ENCODE data around the gene APCDD1.

APCDD1 gene

DNA sequence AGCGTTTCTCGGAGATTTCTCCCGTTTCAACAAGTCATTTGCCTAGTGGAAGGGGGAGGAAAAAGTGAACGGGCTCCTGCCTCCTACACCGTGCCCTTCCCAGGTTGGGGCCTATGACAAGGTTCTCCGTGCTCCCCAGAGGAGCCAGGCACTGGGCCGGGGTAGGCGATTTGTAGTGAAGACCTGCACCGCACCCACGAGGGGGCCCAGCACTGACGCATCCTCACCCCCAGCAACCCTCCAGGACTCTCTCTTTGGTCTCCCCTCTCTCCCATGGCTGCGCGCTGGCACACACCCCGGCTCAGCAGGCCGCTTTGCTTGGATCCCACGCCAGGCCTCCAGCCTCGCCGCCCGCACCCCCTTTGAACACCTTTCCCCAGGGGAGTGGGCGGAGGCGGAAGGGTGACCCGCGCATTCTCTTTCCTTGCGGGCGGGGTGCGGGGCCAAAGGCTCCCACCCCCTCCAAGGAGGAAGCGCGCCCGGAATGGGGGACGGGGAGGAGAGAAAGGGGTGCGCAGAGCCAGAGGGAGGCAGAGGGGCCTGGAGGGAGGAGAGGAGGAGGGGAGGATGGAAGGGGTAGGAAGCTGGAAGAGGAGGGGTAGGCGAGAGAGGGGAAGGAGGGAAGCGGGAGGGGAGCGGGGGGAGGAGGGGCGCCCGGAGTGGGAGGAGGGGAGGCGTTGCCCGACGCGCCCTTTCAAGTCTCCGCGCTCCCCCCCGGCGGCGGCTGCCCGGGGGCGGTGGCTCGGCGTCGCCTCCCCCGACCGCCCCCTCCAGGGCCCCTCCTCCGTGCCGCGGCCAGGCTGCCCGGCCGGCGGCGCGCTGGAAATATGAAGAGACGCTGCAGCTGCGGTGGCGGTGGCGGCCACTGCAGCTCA, at the start of gene APCDD1:
Gene APCDD1, plus strand, starts transcription at position 830 of the 875 bp plus-strand sequence. CDS start 347 bp downstream, outside the sequence.
- DNase-seq (ENCODE audit: low read depth), result peak; percentile 9
- H3K4me3 ChIP-seq (ENCODE audit: low read length), result peak within 1 kb of the TSS; percentile 56
- TF ChIP-seq, protein P1, sequence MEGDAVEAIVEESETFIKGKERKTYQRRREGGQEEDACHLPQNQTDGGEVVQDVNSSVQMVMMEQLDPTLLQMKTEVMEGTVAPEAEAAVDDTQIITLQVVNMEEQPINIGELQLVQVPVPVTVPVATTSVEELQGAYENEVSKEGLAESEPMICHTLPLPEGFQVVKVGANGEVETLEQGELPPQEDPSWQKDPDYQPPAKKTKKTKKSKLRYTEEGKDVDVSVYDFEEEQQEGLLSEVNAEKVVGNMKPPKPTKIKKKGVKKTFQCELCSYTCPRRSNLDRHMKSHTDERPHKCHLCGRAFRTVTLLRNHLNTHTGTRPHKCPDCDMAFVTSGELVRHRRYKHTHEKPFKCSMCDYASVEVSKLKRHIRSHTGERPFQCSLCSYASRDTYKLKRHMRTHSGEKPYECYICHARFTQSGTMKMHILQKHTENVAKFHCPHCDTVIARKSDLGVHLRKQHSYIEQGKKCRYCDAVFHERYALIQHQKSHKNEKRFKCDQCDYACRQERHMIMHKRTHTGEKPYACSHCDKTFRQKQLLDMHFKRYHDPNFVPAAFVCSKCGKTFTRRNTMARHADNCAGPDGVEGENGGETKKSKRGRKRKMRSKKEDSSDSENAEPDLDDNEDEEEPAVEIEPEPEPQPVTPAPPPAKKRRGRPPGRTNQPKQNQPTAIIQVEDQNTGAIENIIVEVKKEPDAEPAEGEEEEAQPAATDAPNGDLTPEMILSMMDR (IDR thresholded peaks at IDR 0.05; ENCODE audit: insufficient read depth, low read depth, low read length, missing control alignments), result no peak

- TF ChIP-seq, protein P1 (IDR thresholded peaks at IDR 0.05; ENCODE audit: insufficient read depth, low read depth, low read length, missing control alignments), result no peak
- DNase-seq (ENCODE audit: low read depth), result no peak
- H3K4me3 ChIP-seq (ENCODE audit: low read length), result no peak overlapping the region
Observed at GRCh38 chr18:10405014-10405493, 49.4 kb upstream of the APCDD1 start.

- DNase-seq (ENCODE audit: low read depth), result no peak
- TF ChIP-seq, protein P1 (IDR thresholded peaks at IDR 0.05; ENCODE audit: insufficient read depth, low read depth, low read length, missing control alignments), result no peak
- H3K4me3 ChIP-seq (ENCODE audit: low read length), result no peak overlapping the region
Observed at GRCh38 chr18:10405816-10406663, 48.4 kb upstream of the APCDD1 start.

DNA sequence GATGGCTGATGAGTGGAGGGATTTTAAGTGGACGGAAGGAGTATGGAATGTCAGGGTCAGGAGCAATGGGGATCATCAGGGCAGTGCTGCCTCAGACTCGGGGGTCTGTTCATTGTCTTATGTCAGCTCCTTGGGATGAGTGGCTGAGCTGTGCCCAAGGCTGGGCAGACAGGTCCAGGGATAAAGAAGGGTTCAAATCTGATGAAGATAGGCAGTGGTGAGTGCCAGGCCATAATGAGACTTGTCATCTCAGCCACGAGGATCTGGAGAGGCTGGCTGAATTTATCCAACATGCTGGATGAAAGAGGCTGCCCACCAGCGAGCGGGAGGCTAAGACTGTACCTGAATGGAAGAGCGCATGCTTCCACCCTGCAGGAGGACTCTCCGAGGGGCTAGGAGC, 46.3 kb upstream of the APCDD1 start:
- TF ChIP-seq, protein P1 (IDR thresholded peaks at IDR 0.05; ENCODE audit: insufficient read depth, low read depth, low read length, missing control alignments), result no peak
- H3K4me3 ChIP-seq (ENCODE audit: low read length), result no peak overlapping the region
- DNase-seq (ENCODE audit: low read depth), result no peak

GRCh38 chr18:10409041-10409440, 45.4 kb upstream of the APCDD1 start:
- DNase-seq (ENCODE audit: low read depth), result peak; percentile 35
- TF ChIP-seq, protein P1 (IDR thresholded peaks at IDR 0.05; ENCODE audit: insufficient read depth, low read depth, low read length, missing control alignments), result no peak

DNA sequence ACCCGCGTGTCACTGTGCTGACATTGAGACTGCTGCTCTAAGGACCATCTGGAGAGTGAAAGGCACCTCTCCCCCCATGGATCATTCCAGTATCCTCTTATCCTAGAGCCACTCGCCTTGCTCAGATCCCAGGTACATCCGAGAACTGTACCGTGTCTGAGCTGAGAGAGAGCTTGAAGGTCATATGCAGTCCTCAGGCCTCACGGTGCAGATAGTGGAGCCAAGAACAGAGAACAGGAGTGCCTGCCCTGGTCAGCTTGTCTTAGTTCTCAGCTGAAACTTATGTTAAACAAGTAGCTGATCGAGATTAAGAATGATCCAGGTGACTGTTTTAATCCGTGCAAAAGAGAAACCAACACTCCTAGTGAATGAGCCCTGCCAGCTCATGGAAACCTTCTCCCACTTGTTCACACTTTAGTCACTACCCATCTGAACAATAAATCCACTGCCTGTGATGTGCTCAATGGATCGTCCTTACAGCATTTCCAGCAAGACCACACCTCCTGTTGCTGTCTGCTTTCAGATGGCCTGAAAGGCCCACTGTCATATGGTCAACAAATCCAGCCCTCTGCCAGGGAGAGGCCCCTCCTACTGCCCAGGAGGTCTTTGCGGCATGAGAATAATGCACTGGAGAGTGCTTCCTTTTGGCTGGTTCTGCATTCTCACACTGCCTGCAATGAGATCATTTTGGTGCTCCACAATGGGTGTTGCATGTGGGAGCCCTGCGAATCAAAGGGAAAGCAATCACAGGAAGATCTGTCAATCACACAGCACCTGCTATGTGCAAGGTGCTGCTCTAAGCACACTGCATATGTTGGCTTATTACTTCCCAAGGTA, 43.7 kb upstream of the APCDD1 start:
- TF ChIP-seq, protein P1 (IDR thresholded peaks at IDR 0.05; ENCODE audit: insufficient read depth, low read depth, low read length, missing control alignments), result no peak
- peak; percentile 35 for DNase-seq (ENCODE audit: low read depth)
- H3K4me3 ChIP-seq (ENCODE audit: low read length), result no peak overlapping the region

More at GRCh38 chr18:10409041-10409440, 45.4 kb upstream of the APCDD1 start:
- H3K4me3 ChIP-seq (ENCODE audit: low read length), result no peak overlapping the region
